NCI-H1694 treated with DMSO at 0.1 percent for 48 hours (cell line): ENCODE results near the gene MYO10.
A peak's percentile ranks its signal among the peaks of the same experiment; 100 is the strongest.
"Not testable (repeated sequence)": the region's sequence is repeated elsewhere in the genome, so short reads cannot be mapped to it uniquely, and the experiment has no call there.

Experiments used
- DNase-seq: peaks from one replicate; lab custom pipeline; 2025; lab: John Stamatoyannopoulos, UW

MYO10 gene

DNA sequence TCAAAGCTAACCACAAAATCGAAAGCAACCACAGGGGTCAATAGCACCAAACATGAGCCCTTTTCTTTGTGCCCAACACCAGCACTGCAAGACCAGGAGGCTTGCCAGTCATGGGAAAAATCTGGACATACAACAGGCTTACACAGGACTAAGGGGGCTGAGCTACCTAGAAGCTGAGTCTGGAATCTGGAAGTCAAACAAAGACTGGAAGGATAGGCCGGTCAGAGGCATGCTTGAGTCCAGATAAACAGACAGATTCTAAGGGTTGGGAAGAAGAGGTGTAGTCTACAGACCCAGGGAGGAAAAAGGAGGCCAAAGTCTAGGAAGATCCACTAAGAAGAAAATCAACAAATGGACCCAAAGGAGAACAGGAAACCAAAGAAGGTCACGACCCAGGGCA is 73.3 kb downstream of the MYO10 start:
- DNase-seq: no peak

DNA sequence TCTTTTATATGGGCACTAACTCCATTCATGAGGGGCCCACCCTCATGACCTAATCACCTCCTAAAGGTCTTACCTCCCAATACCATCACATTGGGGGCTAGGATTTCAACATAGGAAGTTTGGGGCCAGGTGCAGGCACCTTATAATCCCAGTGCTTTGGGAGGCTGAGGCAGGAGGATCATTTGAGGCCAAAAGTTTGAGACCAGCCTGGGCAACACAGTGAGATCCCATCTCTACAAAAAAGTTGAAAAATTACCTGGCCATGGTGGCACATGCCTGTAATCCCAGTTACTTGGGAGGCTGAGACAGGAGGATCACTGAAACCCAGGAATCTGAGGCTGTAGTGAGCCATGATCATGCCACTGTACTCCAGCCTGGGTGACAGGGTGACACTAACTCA is 76.7 kb downstream of the MYO10 start:
- no peak for DNase-seq

DNA sequence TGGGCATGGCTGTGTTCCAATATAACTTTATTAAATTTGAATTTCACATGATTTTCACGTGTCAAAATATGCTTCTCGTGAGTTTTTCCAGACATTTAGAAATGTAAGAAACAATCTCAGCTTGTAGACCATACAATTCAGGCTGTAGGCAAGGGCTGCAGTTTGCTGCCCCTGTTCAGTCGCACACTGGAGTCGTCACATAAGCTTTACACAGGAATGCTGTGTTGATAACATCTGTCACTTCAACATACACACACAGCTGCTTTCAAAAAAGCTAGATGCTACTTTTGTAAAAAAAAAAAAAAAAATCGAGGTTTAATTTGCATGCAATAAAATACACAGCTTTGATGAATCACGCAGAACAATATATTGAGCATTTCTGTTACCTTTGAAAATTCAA is 77.9 kb downstream of the MYO10 start:
- DNase-seq: no peak

DNA sequence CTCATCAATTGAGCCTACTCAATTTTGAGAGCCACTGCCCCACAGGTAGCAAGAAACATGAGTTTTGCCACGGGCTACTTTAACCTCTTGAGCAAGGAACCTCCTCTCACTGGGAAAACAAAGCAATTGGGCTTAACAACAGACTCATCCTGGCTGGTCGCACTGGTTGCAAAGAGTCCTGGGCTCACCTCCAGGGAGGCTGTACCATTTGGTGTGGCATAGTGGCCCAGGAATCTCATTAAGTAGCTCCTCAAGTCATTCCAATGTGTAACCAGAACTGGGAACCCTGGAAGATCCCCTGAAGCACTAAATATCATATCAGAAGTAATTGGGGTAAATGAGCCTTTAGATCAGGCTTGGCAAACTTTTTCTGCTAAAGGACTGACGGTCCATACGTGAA is 78.5 kb downstream of the MYO10 start:
- no peak for DNase-seq

DNA sequence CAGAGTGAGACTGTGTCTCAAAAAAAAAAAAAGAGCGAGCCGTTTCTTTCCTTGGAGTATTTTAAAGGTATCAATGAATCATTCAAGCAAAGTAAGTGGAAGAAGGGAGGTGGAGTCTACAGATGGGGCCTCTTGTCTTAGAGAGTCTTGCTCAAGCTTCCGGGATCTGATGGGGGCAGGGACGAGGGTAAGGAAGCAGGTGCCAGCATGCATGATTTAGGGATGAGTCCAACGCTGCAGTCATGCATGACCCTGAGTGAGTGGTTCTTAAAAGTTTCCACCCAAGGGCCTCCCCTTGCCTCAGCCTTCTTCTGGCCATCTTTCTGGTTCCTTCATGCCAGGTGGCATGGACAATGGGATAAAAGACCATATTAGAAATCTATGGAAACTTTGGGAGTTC is 79.6 kb downstream of the MYO10 start:
- DNase-seq: no peak

DNA sequence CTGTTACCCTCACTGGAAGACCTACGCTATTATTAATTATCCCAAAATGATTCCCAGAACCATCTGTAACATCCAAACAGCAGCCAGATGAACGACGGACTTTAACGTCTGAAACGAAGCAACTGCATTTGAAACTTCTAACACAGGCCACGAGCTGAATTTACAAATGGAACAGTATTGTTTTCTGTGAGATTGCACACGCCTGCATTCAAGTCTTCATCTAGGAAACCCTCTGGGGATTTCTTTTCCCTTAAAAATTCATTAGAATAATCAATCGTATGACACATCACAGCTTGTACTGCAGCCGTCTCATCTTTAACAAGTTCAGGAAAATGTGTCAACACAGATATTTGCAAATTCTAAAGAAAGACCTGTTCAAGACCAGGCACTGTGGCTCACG is 80.2 kb downstream of the MYO10 start:
- DNase-seq: no peak

DNA sequence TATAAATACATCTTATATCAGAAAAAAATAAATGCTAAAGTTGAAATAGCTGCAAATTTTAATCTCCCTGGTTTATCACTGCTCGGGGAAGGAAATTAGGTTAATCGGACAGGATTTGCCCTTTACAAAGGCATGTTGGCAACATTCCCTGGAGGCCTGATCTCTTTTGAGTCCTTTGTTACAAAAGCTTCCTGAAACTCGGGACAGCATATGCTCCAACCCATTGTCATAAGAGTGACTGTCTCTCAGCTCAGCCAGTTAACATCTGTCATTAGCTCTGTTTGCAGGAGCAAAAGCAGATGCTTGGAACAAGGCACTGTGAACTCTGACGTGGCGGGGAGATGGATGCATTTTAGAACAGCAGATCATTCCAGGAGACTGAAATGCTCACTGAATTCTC is 80.6 kb downstream of the MYO10 start:
- peak; percentile 84 for DNase-seq

DNA sequence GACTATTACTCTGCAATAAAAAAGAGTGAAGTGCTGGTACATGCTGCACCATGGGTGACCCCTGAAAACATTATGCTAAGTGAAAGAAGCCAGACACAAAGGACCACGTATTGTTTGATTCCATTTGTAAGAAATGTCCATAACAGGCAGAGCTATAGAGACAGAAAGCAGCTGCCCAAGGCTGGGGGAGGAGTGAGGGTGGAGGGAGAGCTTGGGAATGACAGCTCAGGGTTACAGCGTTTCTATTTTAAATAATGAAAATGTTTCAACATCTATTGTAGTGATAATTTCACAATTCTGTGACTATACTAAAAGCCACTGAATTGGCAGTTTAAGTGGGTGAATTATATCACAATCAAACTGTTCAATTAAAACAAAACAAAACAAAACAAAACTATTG is 81.7 kb downstream of the MYO10 start:
- DNase-seq: no peak

DNA sequence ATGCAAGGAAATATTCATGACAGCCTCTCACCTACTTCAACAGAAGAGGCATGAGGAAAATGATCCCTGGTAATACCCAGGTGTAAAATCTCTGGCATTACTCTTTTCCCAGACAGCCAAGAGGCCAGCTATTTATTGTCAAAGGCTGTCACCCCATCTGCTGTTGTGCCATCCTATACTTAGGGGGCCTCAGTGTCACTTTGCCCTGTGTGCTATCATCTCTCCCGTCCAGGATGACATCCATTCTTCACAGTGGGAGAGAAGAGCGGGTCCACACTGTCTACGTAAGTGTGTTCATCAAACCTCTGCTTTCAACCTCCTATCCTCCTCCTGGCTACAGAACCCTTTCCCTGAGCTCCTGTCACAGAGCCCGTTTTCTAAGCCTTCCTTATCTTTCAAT is 82.6 kb downstream of the MYO10 start:
- no peak for DNase-seq

DNA sequence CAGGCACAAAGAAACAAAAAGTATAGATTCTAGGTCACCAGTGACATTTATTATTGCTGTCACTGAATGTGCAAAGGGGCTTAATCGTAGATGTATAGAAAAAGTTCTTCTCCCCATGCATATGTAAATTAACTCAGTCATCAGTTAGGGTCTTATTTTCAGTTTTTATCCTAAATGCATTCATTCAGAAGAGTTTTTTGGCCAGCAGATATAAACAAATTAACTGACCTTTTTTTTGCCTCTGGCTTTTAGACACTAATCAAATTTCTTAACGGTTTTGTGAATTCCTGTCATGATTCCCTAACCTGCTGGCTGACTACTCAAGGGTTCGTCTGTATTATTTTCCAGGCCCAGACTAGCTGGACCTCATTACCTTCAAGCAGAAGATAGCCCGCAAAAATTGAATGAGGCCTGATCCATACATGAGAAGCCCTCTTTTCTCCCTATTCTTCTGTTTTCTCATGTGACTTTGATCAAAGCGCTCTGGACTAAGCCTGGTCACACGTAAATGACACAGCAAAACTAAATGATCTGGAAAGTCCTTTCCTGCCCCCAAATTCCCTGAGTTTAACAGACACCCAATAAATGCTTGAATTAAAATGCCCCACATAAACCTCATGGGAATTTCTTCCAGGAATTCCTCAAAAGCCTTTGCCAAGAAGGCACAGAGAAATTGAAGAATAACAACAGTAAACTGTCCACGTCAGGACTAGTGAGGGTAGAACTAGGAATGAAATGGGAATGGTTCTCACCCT is 83.7 kb downstream of the MYO10 start:
- no peak for DNase-seq

DNA sequence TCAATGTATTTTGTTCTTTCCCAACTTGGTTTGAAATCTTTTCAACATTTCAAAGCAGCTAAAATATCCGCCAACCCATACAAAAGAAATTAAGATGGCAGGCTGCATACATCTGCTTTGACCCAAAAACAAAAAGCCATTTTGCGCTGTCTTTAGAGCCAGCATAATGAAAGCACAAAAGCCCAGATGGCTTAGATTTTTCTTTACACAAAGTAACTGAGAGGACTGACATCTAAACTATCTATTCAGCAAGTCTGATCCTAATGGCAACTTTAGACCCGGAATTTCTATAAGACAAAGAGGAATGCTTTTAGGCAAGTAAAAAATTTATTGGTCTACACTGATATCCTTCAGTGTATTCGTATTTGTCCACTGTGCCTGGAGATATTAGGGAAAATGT is 86.3 kb downstream of the MYO10 start:
- no peak for DNase-seq

DNA sequence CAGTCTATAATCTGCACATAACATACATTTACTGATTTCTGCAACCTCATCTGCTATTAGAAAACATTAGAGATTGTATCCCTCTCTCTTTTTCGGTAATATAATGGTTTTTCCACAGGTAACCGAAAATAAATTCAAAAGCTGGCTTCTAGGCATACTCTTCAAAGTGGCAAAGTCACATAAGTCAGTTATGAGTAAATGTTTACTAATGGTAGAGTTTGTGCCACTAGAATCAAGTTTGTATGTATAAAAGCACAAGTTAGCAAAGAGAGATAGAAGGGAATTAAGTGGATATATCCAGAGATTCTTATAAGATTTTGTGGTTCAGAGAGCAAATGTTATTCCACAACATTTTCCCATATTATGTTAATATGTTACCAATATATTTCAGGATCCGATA is 86.9 kb downstream of the MYO10 start:
- no peak for DNase-seq

DNA sequence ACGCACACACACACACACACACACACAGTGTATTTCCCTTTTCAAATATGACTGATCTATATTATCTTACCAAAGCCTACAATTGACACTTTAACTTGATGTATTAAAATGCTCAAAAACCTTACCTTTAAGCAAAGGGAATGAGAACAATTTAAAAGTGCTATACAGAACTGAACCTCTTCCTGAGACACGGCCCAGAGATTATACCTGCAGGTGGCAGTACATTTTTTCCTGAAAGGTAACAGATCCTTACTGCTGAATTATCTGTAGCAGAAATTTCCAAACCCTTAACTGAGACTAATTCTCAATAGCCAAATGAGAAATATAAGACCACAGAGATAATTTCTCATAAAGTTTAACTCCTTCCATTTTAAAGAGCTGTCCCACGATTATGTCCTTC is 91.1 kb downstream of the MYO10 start:
- no peak for DNase-seq

DNA sequence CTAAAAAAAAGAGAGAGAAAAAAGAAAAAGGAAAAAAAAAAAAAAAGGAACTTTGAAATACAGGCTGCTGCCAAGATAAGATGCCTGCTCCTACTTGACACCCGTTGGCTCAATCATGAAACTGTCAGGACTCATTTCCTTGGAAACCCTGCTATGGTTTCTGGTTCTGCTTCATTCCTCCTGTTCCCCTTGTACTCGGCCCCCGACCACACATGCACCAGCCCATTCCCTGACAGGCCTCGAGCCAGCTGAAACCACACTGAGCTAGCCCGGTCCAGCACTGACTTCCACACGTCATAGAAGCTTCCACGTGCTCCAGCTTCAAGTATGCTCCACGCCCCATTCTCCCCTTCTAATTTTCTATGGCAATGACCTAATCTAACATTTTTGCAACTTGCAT is 93.2 kb downstream of the MYO10 start:
- DNase-seq: no peak

DNA sequence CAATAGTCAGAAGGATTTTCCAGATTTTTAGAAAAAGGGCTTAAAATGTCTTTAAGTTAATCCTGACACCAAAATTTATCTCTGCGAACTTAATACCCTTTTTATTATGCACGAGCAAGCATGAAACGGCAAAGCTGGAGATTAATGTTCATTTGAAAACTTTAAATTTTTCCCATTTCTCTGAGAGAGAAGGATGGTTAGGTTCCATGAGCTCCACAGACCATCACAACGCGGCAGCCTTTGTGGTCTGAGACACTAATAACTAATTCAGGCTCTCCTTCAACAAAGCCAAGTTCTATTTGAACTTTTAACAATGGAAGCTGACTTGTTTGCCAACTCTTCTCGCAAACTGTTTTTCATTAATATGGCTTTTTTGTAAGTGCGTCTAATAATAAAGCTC is 94.7 kb downstream of the MYO10 start:
- DNase-seq: no peak

DNA sequence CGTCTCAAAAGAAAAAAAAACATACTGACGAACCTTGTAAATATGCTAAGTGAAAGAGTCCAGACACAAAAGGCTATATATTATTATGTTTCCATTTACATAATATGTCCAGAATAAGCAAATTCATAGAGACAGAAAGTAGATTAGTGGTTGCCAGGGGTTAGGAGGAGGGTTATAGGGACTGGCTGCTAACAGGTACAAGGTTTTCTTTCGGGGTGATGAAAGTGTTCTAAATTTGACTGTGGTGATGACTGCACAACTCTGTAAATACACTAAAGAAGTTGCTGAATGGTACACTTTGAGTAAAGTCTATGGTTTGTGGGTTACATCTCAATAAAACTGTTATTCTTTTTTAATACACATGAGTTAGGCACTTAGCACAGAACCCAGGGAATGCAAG is 98.8 kb downstream of the MYO10 start:
- no peak for DNase-seq

DNA sequence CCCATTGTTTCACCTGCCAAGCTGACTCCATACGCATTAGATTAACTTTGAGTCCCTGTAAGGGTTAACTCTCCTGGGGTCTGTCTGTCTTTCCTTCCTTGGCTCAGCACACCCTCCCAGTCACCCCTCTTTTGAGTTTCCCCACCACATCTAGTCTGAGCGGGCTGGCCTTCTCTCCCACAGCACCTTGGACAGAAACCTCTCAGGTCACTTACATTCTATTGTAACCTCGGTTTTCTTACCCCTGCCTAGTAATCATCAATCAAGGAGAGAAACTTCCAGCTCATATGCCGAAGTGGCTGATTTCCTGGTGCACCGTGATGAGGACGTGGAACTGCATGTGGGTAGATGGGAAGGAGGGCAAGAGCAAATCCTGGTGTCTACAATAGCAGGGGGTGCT is 102.1 kb downstream of the MYO10 start:
- no peak for DNase-seq

DNA sequence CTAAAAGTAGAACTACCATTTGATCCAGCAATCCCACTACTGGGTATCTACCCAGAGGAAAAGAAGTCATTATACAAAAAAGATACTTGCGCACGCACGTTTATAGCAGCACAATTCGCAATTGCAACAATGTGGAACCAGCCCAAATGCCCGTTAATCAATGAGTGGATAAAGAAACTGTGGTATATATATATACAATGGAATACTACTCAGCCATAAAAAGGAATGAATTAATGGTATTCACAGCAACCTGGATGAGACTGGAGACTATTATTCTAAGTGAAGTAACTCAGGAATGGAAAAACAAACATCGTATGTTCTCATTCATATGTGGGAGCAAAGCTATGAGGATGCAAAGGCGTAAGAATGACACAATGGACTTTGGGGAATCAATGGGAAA is 104.8 kb downstream of the MYO10 start:
- DNase-seq: not testable (repeated sequence)

DNA sequence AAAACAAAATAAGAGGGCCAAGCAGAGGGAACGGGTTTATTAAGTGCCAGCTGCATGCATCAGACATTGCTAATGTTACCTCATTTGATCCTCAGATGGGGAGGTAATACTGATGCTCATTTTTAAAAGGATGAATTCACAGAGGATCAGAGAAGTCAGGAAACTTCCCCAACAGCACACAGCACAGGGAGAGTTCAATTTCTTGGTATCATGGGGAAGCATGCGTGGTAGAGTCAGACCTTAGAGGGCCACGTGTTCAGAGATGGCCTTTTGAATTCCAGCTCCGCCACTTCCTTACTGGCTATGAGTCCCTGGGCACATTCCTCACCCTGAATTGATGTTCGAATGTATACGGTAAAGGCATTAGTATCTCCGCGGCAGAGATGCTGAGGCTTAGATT is 108.3 kb downstream of the MYO10 start:
- DNase-seq: no peak

DNA sequence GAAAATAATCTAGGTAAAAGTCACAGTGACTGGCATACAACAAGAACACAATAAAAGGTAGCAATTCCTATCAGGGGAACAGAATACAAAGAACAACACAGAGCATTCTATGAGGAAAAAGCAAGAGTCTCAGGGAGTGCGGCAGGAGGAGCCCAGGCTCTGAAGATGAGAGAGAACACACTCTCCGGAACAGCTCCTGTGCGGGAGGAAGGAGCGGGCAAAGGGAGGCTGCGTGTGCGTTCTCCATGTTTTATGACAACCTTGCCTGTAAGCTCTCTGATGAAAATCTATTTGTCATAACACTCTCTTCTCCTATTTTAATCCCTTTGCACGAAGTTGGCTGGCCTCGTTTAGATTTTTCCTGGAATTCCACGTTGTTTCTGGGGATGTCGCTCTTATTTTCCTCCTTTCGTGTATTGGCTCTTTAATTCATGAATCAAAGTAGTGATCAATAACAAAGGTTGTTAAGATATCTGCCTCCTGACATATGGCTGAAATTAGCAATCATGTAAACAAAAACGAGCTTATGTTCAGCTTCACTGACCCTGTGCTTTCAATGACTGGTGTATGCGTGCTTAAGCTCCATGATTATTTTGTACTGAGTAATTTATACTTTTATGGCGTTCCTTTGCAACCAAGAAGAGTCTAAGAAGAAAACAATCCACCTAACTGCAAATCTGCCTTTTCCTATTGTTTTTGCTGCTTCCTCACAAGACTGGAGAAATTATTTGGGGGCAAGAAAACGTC is 109.5 kb downstream of the MYO10 start:
- DNase-seq: no peak

DNA sequence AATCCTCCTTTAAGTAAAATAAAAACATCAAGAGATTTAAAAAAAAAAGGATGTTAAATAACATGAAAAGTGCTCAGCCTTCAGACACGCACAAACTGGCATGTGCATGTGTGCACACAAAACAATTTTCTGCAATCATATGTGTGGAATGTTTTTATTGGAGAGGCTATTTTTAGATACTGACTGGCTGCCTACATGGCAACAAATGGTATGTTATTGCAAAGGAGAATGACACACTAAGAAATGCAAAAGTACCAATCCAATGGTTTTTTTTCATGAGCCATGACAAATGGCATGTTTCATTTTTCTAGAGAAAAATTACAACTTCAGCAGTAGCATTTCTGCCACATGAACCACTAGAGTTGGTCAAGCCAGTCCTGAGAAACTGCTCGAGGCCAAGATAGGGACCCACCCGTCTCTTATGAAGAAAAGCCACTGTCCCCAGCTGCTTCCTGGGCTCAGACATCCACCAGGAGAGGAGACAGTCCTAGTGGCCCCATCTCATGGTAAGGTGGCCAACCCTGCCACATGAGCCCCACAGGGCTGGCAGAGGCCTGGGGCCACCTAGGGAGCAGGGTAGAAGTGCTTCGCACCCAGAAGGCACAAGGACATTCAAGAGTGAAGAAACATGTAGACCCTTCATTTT is 116.4 kb downstream of the MYO10 start:
- no peak for DNase-seq

DNA sequence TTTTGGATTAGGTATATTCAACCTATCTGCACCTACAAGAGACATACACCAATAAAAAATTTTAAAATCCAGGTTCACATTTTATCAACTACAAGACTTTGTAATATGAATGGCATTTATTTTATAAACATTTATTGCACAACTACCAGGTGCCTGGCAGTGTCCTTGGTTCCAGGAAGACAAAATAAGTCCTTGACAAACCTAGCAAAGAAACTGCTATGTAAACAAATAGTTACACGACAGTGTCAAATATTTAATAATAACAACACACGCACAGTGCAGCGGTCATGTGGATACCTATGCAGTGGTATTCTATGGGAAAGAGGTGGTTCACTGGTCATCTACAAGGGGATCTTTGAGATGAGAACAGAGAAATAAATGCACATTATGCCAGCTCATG is 120.7 kb downstream of the MYO10 start:
- DNase-seq: no peak

DNA sequence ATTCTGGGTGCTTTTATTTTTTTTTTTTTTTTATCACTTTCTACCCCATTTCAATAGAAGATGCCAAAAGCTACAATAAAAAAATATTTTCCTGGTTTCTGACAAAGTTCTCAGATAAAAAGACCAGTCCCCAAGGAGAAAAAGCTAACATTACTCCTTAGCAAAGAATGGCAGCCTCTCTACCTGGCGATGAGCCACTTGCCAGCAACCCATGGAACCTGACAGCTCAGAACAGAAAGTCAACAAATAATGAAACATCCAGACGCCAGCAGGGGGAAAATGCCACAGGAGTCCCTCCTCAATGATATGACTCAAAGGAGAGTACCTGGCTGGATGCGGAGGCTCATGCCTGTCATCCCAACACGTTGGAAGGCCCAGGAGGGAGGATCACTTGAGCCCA is 123.2 kb downstream of the MYO10 start:
- DNase-seq: no peak
